ENCODE measurements around the gene CSF2. TPM values are rescaled to one million over a fixed set of nuclear protein-coding genes. Genes with fewer than 3 reads are reported as not detected.

Gene CSF2
- total RNA-seq, 4 donors from 2014 or later: not detected

DNA sequence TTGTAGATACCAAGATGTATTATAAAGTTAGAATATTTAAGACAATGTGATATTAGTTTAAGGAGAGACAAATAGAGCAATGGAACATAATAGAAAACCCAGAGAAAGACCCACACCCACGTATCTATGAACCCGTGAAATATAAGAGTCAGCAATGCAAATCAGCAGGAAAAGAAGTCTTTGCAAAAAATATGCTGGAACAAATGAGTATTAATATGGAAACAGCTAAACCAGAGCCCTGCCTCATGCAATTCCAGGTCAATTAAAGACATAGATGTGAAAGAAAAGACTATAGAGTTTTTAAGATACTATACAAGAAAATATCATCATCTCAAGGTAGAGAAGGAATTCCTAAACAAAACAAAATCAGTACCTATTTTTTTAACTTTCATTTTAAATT lies 36.2 kb upstream of the CSF2 start:
- Histone ChIP-seq H3K27me3 (peaks cover 0 to 6% (median 0%) of the 10 kb centered on the region in 4 donors), H3K9me3 (no peaks in the 10 kb centered on the region), H3K27ac (no peak overlapping the region), H3K4me3 (no peak overlapping the region), H3K36me3 (no peaks in the 10 kb centered on the region), H3K4me1 (no peaks in the 10 kb centered on the region)
- no peak for TF ChIP-seq CTCF (IDR thresholded peaks at IDR 0.05)
- intact Hi-C loops (cut with DNase I): no loop called here
- WGBS, 2 donors: 32 to 45% methylated on average over 2 of the region's 2 CpGs
- no peak for DNase-seq

DNA sequence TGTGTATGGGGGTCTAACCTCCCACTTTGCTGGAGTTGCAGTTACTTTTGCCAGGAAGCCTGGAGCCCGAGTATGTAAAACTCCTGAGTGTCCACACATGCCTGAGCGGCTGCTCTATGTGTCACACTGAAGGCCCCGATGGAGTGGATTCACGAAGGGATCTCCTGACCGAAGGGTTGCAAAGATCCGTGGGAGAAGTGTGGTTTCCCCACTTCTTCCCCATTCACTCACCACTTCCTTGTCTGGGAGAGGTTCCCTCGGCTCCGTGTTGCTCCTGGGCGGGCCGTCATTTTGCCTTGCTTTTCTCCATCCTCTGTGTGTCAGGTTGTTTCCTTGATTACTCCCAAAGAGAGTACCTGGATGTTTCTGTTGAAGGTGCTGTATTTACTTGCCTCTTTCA lies 29.4 kb upstream of the CSF2 start:
- 73 to 79% methylated on average over 7 to 8 of the region's 10 CpGs for WGBS, 2 donors
- TF ChIP-seq POLR2A (IDR thresholded peaks at IDR 0.05) (no peak), CTCF (IDR thresholded peaks at IDR 0.05) (no peak)
- Histone ChIP-seq H3K36me3 (no peaks in the 10 kb centered on the region), H3K9me3 (no peaks in the 10 kb centered on the region), H3K27ac (no peak overlapping the region), H3K4me3 (no peak overlapping the region), H3K4me1 (no peaks in the 10 kb centered on the region), H3K27me3 (peaks cover 0 to 21% (median 0%) of the 10 kb centered on the region in 4 donors)
- intact Hi-C loops (cut with DNase I): no loop called here
- no peak for DNase-seq

DNA sequence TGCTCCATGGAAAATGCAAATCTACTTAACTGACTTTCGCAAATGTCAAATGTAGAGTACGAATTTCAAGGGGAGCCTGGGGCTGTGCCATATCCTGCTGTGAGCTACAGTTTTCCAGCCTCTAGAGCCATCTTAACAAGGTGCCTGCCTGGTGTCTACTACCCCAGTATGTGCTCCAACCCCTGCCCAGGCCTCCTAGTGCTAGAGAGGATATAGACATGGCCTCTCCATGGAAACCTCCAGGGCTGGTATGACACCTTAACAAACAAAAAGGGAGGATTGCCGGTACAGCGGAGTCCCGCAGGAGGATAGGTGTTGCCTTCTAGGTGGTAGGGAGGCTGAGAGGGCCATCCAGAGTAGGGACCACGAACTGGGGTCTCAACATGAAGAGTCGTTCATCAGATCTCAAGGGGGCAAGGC lies 26.7 kb upstream of the CSF2 start:
- Histone ChIP-seq H3K9me3 (no peaks in the 10 kb centered on the region), H3K4me1 (no peaks in the 10 kb centered on the region), H3K36me3 (no peaks in the 10 kb centered on the region), H3K4me3 (no peak overlapping the region), H3K27ac (no peak overlapping the region), H3K27me3 (peaks cover 0 to 21% (median 0%) of the 10 kb centered on the region in 4 donors)
- intact Hi-C loops (cut with DNase I): no loop called here
- TF ChIP-seq POLR2A (IDR thresholded peaks at IDR 0.05) (no peak), CTCF (IDR thresholded peaks at IDR 0.05) (no peak)
- no peak for DNase-seq
- 69 to 70% methylated on average over 6 of the region's 7 CpGs for WGBS, 2 donors

GRCh38 chr5:132049093-132049492 lies 24.5 kb upstream of the CSF2 start:
- no peaks in the 10 kb centered on the region for H3K9me3 ChIP-seq
- H3K4me3 ChIP-seq: no peak overlapping the region
- 54 to 76% methylated on average over 4 of the region's 4 CpGs for WGBS, 2 donors
- intact Hi-C loops (cut with DNase I): no loop called here
- no peak for TF ChIP-seq CTCF (IDR thresholded peaks at IDR 0.05)
- no peak for TF ChIP-seq POLR2A (IDR thresholded peaks at IDR 0.05)
- no peaks in the 10 kb centered on the region for H3K36me3 ChIP-seq
- no peak overlapping the region for H3K27ac ChIP-seq
- no peaks in the 10 kb centered on the region for H3K4me1 ChIP-seq
- no peak for DNase-seq
- peaks cover 0 to 4% (median 0%) of the 10 kb centered on the region in 4 donors for H3K27me3 ChIP-seq

GRCh38 chr5:132049559-132049958 lies 24.0 kb upstream of the CSF2 start:
- no peak overlapping the region for H3K4me3 ChIP-seq
- no peak for TF ChIP-seq CTCF (IDR thresholded peaks at IDR 0.05)
- TF ChIP-seq POLR2A (IDR thresholded peaks at IDR 0.05): no peak
- H3K36me3 ChIP-seq: no peaks in the 10 kb centered on the region
- no peak for DNase-seq
- WGBS, 2 donors: 82 to 92% methylated on average over 8 to 12 of the region's 12 CpGs
- intact Hi-C loops (cut with DNase I): no loop called here
- no peak overlapping the region for H3K27ac ChIP-seq
- no peaks in the 10 kb centered on the region for H3K4me1 ChIP-seq
- peaks cover 0 to 4% (median 0%) of the 10 kb centered on the region in 4 donors for H3K27me3 ChIP-seq
- H3K9me3 ChIP-seq: no peaks in the 10 kb centered on the region

All from esophagus squamous epithelium (tissue), 5 donors.